WTC11 (cell line): Measurements from ENCODE around the gene LARP4. TPM values are rescaled to one million over a fixed set of nuclear protein-coding genes. Genes with fewer than 3 reads are reported as not detected.

Experiments used
- ATAC-seq: fragments of 200-7000 bp; cut with Tn5 transposase; 2 replicates; pipeline ENCODE4 v1.10.0; 2021; ENCODE audit warnings: mild to moderate bottlenecking, moderate library complexity
- CTCF ChIA-PET: fragments of 300-600 bp; sonication (Branson Sonifier 250); formaldehyde crosslinking; loops from one replicate; lab custom pipeline; 2021; ENCODE audit warnings: antibody characterized with exemption; lab: Charles Lee
- POLR2A ChIA-PET: fragments of 350-600 bp; sonication (Branson Sonifier 250); formaldehyde crosslinking; loops from one replicate; lab custom pipeline; 2021; ENCODE audit warnings: antibody characterized with exemption; lab: Charles Lee
- DNase-seq: peaks from one replicate; pipeline ENCODE4 v3.0.0; 2021; ENCODE audit warnings: low spot score
- H3K27ac Mint-ChIP-seq: 2 replicates; pipeline ENCODE4 v1.8.0; 2021; ENCODE audit warnings: mixed read lengths
- H3K27me3 Mint-ChIP-seq: 2 replicates; pipeline ENCODE4 v1.8.0; 2021; ENCODE audit warnings: low read depth, mild to moderate bottlenecking, moderate library complexity, mixed read lengths
- H3K36me3 Mint-ChIP-seq: 2 replicates; pipeline ENCODE4 v1.8.0; 2021; ENCODE audit warnings: mixed read lengths
- H3K4me1 Mint-ChIP-seq: 2 replicates; pipeline ENCODE4 v1.8.0; 2022; ENCODE audit warnings: mixed read lengths
- H3K4me3 Mint-ChIP-seq: 2 replicates; pipeline ENCODE4 v1.8.0; 2021; ENCODE audit warnings: mild to moderate bottlenecking, moderate library complexity, mixed read lengths
- H3K9me3 Mint-ChIP-seq: 2 replicates; pipeline ENCODE4 v1.8.0; 2021; ENCODE audit warnings: mixed read lengths
- AFF4 ChIP-seq: sonication (generic); formaldehyde crosslinking; IDR thresholded peaks from 2 replicates; pipeline ENCODE4 v1.8.1; 2023; ENCODE audit warnings: mild to moderate bottlenecking, missing genetic modification reagents, borderline replicate concordance
- ATF1 ChIP-seq: sonication (generic); formaldehyde crosslinking; IDR thresholded peaks from 2 replicates; pipeline ENCODE4 v1.8.1; 2023; ENCODE audit warnings: mild to moderate bottlenecking, moderate library complexity, missing genetic modification reagents
- CDX4 ChIP-seq: fragments of 250-450 bp; sonication (Bioruptor Pico); IDR thresholded peaks from 2 replicates; pipeline ENCODE4 v1.9.0; 2021; ENCODE audit warnings: moderate library complexity, mild to moderate bottlenecking, inconsistent platforms, borderline replicate concordance
- CTCF ChIP-seq: fragments of 200-600 bp; IDR thresholded peaks from 2 replicates; pipeline ENCODE4 v1.8.0; 2022; ENCODE audit warnings: antibody characterized with exemption
- EMX1 ChIP-seq: fragments of 250-450 bp; sonication (Bioruptor Pico); IDR thresholded peaks from 2 replicates; pipeline ENCODE4 v1.8.0; 2021; ENCODE audit warnings: mild to moderate bottlenecking
- FOXJ3 ChIP-seq: sonication (generic); formaldehyde crosslinking; IDR thresholded peaks from 2 replicates; pipeline ENCODE4 v1.9.0; 2021; ENCODE audit warnings: missing genetic modification reagents, mild to moderate bottlenecking, borderline replicate concordance
- FOXK1 ChIP-seq: sonication (generic); formaldehyde crosslinking; IDR thresholded peaks from 2 replicates; pipeline ENCODE4 v1.8.0; 2022; ENCODE audit warnings: mild to moderate bottlenecking, moderate library complexity, missing genetic modification reagents
- HMGA2 ChIP-seq: fragments of 250-450 bp; sonication (Bioruptor Pico); IDR thresholded peaks from 2 replicates; pipeline ENCODE4 v1.4.0; 2021; ENCODE audit warnings: mild to moderate bottlenecking, moderate library complexity
- IRF2 ChIP-seq: sonication (generic); formaldehyde crosslinking; IDR thresholded peaks from 2 replicates; pipeline ENCODE4 v1.8.0; 2022; ENCODE audit warnings: low read depth, missing genetic modification reagents, borderline replicate concordance
- NFATC4 ChIP-seq: fragments of 250-450 bp; sonication (Bioruptor Pico); IDR thresholded peaks from 2 replicates; pipeline ENCODE4 v1.9.0; 2021; ENCODE audit warnings: mild to moderate bottlenecking
- RORB ChIP-seq: fragments of 250-450 bp; sonication (Bioruptor Pico); IDR thresholded peaks from 2 replicates; pipeline ENCODE4 v1.9.0; 2021; ENCODE audit warnings: mild to moderate bottlenecking
- TCF7 ChIP-seq: sonication (generic); formaldehyde crosslinking; IDR thresholded peaks from 2 replicates; pipeline ENCODE4 v1.8.0; 2022; ENCODE audit warnings: mild to moderate bottlenecking, low read depth, missing genetic modification reagents, moderate library complexity
- TEAD4 ChIP-seq: sonication (generic); formaldehyde crosslinking; IDR thresholded peaks from 2 replicates; pipeline ENCODE4 v1.8.0; 2022; ENCODE audit warnings: mild to moderate bottlenecking, missing genetic modification reagents
- ZNF263 ChIP-seq: sonication (generic); formaldehyde crosslinking; IDR thresholded peaks from 2 replicates; pipeline ENCODE4 v1.8.1; 2022; ENCODE audit warnings: low read depth, mild to moderate bottlenecking, moderate library complexity, missing genetic modification reagents
- ZNF671 ChIP-seq: fragments of 250-450 bp; sonication (Bioruptor Pico); IDR thresholded peaks from 2 replicates; pipeline ENCODE4 v1.8.0; 2021; ENCODE audit warnings: mild to moderate bottlenecking
- total RNA-seq: library from RNA; stranded (reverse); gene quantifications from 3 replicates; pipeline ENCODE4 v1.2.3, GENCODE V29; 2021
- TF ChIP-seq, protein P1 (sequence below): sonication (generic); formaldehyde crosslinking; IDR thresholded peaks from 2 replicates; pipeline ENCODE4 v1.8.0; 2023; ENCODE audit warnings: missing genetic modification reagents, mild to moderate bottlenecking, borderline replicate concordance
- TF ChIP-seq, protein P2 (sequence below): fragments of 250-450 bp; sonication (Bioruptor Pico); IDR thresholded peaks from 2 replicates; pipeline ENCODE4 v1.9.0; 2021; ENCODE audit warnings: mild to moderate bottlenecking
- TF ChIP-seq, protein P3 (sequence below): sonication (generic); formaldehyde crosslinking; IDR thresholded peaks from 2 replicates; pipeline ENCODE4 v1.8.1; 2022; ENCODE audit warnings: low read depth, missing genetic modification reagents, borderline replicate concordance
- TF ChIP-seq, protein P4 (sequence below): sonication (generic); formaldehyde crosslinking; IDR thresholded peaks from 2 replicates; pipeline ENCODE4 v1.8.0; 2022; ENCODE audit warnings: mild to moderate bottlenecking, missing genetic modification reagents
- TF ChIP-seq, protein P5 (sequence below): fragments of 250-450 bp; sonication (Bioruptor Pico); conservative IDR thresholded peaks from 2 replicates; pipeline ENCODE4 v1.9.0; 2021; ENCODE audit warnings: mild to moderate bottlenecking

LARP4 gene
- total RNA-seq, 1 experiment from 2014 or later: 73.9 TPM

DNA sequence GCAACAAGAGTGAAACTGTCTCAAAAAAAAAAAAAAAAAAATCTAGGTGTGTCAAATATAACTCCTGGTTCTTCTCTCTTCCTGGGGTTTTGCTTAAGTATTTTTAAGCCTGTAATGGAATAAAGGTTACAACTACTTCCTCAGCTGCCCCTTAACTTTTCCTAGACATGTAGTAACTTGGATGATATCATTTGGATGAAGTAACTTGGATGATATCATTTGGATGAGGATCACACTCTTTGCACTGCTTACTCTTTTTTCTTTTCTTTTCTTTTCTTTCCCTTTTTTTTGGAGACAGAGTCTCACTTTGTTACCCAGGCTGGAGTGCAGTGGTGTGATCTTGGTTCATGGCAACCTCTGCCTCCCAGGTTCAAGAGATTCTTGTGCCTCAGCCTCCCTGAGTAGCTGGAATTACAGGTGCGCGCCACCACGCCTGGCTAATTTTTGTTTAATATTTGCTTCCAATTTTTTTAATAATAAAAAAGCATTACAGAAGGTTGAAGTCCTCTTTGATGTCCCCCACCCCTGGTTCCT is 3.5 kb upstream of the LARP4 start (continued):
- TF ChIP-seq, protein P1, sequence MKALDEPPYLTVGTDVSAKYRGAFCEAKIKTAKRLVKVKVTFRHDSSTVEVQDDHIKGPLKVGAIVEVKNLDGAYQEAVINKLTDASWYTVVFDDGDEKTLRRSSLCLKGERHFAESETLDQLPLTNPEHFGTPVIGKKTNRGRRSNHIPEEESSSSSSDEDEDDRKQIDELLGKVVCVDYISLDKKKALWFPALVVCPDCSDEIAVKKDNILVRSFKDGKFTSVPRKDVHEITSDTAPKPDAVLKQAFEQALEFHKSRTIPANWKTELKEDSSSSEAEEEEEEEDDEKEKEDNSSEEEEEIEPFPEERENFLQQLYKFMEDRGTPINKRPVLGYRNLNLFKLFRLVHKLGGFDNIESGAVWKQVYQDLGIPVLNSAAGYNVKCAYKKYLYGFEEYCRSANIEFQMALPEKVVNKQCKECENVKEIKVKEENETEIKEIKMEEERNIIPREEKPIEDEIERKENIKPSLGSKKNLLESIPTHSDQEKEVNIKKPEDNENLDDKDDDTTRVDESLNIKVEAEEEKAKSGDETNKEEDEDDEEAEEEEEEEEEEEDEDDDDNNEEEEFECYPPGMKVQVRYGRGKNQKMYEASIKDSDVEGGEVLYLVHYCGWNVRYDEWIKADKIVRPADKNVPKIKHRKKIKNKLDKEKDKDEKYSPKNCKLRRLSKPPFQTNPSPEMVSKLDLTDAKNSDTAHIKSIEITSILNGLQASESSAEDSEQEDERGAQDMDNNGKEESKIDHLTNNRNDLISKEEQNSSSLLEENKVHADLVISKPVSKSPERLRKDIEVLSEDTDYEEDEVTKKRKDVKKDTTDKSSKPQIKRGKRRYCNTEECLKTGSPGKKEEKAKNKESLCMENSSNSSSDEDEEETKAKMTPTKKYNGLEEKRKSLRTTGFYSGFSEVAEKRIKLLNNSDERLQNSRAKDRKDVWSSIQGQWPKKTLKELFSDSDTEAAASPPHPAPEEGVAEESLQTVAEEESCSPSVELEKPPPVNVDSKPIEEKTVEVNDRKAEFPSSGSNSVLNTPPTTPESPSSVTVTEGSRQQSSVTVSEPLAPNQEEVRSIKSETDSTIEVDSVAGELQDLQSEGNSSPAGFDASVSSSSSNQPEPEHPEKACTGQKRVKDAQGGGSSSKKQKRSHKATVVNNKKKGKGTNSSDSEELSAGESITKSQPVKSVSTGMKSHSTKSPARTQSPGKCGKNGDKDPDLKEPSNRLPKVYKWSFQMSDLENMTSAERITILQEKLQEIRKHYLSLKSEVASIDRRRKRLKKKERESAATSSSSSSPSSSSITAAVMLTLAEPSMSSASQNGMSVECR (CRISPR knock-in tag): no peak
- no peak for TF ChIP-seq IRF2
- no peak for TF ChIP-seq TEAD4 (CRISPR knock-in tag)

- Mint-ChIP-seq H3K27me3 (no peaks in the 10 kb centered on the region), H3K4me3 (peak overlapping the region; percentile 29), H3K36me3 (no peaks in the 10 kb centered on the region; the same call in 1 of the 2 replicates), H3K9me3 (no peaks in the 10 kb centered on the region), H3K27ac (no peak overlapping the region), H3K4me1 (peaks cover 12% of the 10 kb centered on the region)
- TF ChIP-seq CTCF: no peak
- no peak for TF ChIP-seq EMX1
- TF ChIP-seq HMGA2 (CRISPR knock-in tag): no peak
- TF ChIP-seq RORB (CRISPR knock-in tag): no peak
- TF ChIP-seq TCF7: no peak
- TF ChIP-seq, protein P2, sequence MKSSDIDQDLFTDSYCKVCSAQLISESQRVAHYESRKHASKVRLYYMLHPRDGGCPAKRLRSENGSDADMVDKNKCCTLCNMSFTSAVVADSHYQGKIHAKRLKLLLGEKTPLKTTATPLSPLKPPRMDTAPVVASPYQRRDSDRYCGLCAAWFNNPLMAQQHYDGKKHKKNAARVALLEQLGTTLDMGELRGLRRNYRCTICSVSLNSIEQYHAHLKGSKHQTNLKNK (CRISPR knock-in tag): no peak
- TF ChIP-seq, protein P3, sequence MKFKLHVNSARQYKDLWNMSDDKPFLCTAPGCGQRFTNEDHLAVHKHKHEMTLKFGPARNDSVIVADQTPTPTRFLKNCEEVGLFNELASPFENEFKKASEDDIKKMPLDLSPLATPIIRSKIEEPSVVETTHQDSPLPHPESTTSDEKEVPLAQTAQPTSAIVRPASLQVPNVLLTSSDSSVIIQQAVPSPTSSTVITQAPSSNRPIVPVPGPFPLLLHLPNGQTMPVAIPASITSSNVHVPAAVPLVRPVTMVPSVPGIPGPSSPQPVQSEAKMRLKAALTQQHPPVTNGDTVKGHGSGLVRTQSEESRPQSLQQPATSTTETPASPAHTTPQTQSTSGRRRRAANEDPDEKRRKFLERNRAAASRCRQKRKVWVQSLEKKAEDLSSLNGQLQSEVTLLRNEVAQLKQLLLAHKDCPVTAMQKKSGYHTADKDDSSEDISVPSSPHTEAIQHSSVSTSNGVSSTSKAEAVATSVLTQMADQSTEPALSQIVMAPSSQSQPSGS (CRISPR knock-in tag): no peak
- no peak for TF ChIP-seq ATF1 (CRISPR knock-in tag)
- TF ChIP-seq FOXK1: no peak
- TF ChIP-seq, protein P4, sequence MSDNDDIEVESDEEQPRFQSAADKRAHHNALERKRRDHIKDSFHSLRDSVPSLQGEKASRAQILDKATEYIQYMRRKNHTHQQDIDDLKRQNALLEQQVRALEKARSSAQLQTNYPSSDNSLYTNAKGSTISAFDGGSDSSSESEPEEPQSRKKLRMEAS (CRISPR knock-in tag): no peak
- no peak for TF ChIP-seq FOXJ3 (CRISPR knock-in tag)
- TF ChIP-seq AFF4 (CRISPR knock-in tag): no peak
- no peak for TF ChIP-seq NFATC4 (CRISPR knock-in tag)
- TF ChIP-seq CDX4 (CRISPR knock-in tag): no peak
- TF ChIP-seq, protein P5, sequence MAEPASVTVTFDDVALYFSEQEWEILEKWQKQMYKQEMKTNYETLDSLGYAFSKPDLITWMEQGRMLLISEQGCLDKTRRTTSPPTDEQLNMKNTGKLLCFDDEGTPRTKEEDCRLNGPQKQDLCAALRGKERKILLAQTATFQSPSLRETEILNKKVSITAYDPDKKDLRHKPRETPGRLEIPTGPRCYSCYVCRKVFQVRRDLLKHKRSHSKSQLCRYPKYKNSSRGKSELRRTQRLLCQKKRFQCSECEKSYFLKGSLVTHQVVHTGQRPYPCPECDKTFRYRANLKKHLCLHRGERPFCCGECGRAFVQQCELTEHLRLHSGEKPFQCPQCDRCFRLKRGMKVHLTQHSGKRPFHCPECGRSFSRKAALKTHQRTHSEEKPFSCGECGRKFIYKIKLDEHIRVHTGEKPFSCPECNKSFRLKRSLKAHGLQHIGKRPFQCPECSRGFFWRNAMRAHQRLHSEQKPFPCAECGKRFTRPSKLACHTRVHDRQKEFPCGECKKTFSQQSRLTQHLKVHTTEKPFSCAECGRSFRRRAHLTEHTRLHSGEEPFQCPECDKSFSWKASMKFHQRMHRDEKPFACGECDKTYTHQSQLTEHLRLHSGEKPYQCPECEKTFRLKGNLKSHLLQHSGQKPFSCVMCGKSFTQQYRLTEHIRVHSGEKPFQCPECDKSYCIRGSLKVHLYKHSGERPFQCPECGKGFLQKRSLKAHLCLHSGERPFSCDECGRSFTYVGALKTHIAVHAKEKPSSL: no peak
- no peak for TF ChIP-seq ZNF263
- TF ChIP-seq ZNF671 (CRISPR knock-in tag): no peak
- no peak for TF ChIP-seq IRF2
- ChIA-PET POLR2A (no interaction called here), CTCF (no interaction called here)
- DNase-seq: no peak
- ATAC-seq: no peak
These were observed 1.8 kb upstream of the LARP4 start for GRCh38 chr12:50398931-50399330.
